ENCODE measurements around the gene DIRAS1. TPM values are rescaled to one million over a fixed set of nuclear protein-coding genes. Genes with fewer than 3 reads are reported as not detected.

DIRAS1 gene
- total and polyA plus RNA-seq, 2 donors (not counting 1 experiment from before 2014, with no cell fraction given), result 5.2 to 19.0 TPM

DNA sequence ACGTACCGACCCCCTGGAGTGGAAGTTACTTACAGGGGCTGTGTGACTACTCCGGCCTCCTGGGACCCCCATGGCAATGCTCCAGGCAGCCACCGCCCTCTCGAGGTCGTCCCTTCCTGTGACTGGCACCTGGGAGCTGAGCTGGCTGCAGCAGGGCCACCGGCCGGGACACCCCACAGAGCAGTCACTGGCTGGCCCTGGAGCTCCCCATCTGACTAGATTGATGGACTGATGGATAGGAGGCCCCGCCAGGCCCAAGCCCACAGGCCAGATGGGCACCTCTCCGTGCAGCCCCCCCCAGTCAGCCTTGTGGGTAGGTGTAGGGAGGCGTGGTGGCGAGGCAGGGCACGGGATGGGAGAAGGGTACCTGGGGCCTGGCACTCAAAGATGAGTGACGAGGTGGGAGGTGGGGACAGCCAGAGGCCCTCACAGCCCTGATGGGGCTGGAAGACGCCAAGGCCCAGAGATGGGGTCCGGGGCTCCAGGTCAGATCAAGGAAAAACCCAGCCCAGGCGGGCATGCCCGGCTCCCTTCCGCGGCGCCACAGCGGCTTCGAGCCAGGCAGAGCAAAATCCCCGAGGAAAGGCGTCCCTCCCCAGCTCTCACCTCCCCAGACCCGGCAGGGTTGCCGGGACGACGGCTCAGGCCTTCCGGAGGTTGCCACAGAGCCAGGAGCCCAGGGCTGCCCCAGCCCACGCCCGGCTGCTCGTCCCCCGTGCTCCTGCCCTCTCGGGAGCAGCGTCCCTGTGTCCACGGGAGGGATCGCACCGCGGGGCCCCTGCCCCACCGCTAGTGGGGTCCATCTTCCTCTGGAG is 10.2 kb upstream of the DIRAS1 start:
- H4K20me1 ChIP-seq (ENCODE audit: control insufficient read depth, extremely low read depth, insufficient read depth, low read length), result no peaks in the 10 kb centered on the region
- no peaks in the 10 kb centered on the region for H3K9me3 ChIP-seq (ENCODE audit: control insufficient read depth, insufficient read depth, low read depth, low read length)
- H2AFZ ChIP-seq (ENCODE audit: low read length), result no peak overlapping the region
- peaks cover 6% of the 10 kb centered on the region for H3K27me3 ChIP-seq (ENCODE audit: control insufficient read depth, insufficient read depth, low read length)
- TF ChIP-seq EZH2 (IDR thresholded peaks at IDR 0.05; ENCODE audit: low read length, missing control alignments), result no peak
- TF ChIP-seq, protein P1, sequence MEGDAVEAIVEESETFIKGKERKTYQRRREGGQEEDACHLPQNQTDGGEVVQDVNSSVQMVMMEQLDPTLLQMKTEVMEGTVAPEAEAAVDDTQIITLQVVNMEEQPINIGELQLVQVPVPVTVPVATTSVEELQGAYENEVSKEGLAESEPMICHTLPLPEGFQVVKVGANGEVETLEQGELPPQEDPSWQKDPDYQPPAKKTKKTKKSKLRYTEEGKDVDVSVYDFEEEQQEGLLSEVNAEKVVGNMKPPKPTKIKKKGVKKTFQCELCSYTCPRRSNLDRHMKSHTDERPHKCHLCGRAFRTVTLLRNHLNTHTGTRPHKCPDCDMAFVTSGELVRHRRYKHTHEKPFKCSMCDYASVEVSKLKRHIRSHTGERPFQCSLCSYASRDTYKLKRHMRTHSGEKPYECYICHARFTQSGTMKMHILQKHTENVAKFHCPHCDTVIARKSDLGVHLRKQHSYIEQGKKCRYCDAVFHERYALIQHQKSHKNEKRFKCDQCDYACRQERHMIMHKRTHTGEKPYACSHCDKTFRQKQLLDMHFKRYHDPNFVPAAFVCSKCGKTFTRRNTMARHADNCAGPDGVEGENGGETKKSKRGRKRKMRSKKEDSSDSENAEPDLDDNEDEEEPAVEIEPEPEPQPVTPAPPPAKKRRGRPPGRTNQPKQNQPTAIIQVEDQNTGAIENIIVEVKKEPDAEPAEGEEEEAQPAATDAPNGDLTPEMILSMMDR (conservative IDR thresholded peaks at IDR 0.05 in 1 of 2, IDR thresholded peaks at IDR 0.05 in 1 of 2; ENCODE audit: low read depth in 1 of 2, low read length in 2 of 2), result no peak
- no peak overlapping the region for H3K9ac ChIP-seq (ENCODE audit: insufficient read depth, low read length)
- no peak for DNase-seq (ENCODE audit: low read depth in 2 of 2)
- H3K4me3 ChIP-seq (replicated peaks in 1 of 4; ENCODE audit: control extremely low read depth in 1 of 4, insufficient read depth in 1 of 4, low read depth in 3 of 4, low read length in 4 of 4), result no peak overlapping the region
- no peak overlapping the region for H3K4me2 ChIP-seq (ENCODE audit: extremely low read depth, insufficient read depth, low read length)
- no peak overlapping the region for H3K27ac ChIP-seq (ENCODE audit: insufficient read depth, low read length)
- peaks cover 8% of the 10 kb centered on the region for H3K36me3 ChIP-seq (ENCODE audit: control insufficient read depth, insufficient read depth, low read length)
- H3K79me2 ChIP-seq (ENCODE audit: control insufficient read depth, insufficient read depth, low read length), result no peaks in the 10 kb centered on the region
- H3K4me1 ChIP-seq (ENCODE audit: control insufficient read depth, extremely low read depth, insufficient read depth, low read length), result no peaks in the 10 kb centered on the region

DNA sequence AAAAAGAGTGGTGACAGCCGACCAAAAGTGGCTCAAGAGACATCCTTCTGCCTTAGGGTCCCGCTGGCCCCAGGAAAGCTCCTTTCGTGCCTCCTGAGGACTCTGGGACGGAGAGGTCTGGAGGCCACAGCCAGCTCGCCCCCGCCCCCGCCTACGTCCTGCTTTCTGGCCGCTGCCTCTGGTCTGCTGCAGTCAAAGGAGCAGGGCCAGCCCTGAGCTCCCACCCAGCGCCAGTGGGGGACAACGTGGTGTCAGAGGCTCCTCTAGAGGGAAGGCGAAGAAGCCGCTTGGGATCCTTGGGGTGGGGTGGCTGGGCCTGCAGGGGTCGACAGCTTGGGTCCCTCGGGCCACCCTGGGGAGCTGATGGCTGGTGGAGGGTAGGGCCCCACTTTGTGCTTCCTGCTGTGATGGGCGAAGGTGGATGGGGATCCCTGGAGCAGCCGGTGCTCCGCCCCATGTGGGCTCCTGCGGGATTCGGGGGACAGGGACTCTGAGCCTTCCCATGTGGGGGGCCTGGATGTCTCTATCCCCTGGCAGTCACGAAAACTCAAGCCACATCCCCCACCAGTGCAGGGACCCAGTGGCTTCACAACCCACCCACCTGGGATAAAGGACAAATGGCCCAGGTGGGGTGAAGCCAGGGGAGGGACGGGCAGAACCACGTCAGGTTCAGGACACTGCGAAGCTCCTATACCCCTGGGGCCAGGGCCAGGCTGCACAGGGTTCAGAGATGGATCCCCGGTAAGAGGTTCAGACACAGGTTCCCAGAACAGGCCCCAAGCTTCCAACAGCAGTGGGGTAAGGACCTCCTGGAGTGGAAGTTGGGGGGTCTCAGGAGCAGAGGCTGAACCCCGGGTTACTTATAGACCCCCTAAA is 9.0 kb upstream of the DIRAS1 start:
- Histone ChIP-seq H3K4me3 (replicated peaks in 1 of 4; ENCODE audit: control extremely low read depth in 1 of 4, insufficient read depth in 1 of 4, low read depth in 3 of 4, low read length in 4 of 4) (no peak overlapping the region), H3K9me3 (ENCODE audit: control insufficient read depth, insufficient read depth, low read depth, low read length) (no peaks in the 10 kb centered on the region), H4K20me1 (ENCODE audit: control insufficient read depth, extremely low read depth, insufficient read depth, low read length) (no peaks in the 10 kb centered on the region), H3K27ac (ENCODE audit: insufficient read depth, low read length) (no peak overlapping the region), H3K4me2 (ENCODE audit: extremely low read depth, insufficient read depth, low read length) (no peak overlapping the region), H3K79me2 (ENCODE audit: control insufficient read depth, insufficient read depth, low read length) (no peaks in the 10 kb centered on the region), H3K4me1 (ENCODE audit: control insufficient read depth, extremely low read depth, insufficient read depth, low read length) (no peaks in the 10 kb centered on the region), H3K36me3 (ENCODE audit: control insufficient read depth, insufficient read depth, low read length) (peaks cover 6% of the 10 kb centered on the region), H2AFZ (ENCODE audit: low read length) (no peak overlapping the region), H3K27me3 (ENCODE audit: control insufficient read depth, insufficient read depth, low read length) (peaks cover 8% of the 10 kb centered on the region), H3K9ac (ENCODE audit: insufficient read depth, low read length) (no peak overlapping the region)
- TF ChIP-seq, protein P1 (conservative IDR thresholded peaks at IDR 0.05 in 1 of 2, IDR thresholded peaks at IDR 0.05 in 1 of 2; ENCODE audit: low read depth in 1 of 2, low read length in 2 of 2), result no peak
- TF ChIP-seq EZH2 (IDR thresholded peaks at IDR 0.05; ENCODE audit: low read length, missing control alignments), result no peak
- DNase-seq (ENCODE audit: low read depth in 2 of 2), result no peak

GRCh38 chr19:2728783-2729387 is 7.7 kb upstream of the DIRAS1 start:
- H3K36me3 ChIP-seq (ENCODE audit: control insufficient read depth, insufficient read depth, low read length), result no peaks in the 10 kb centered on the region
- H2AFZ ChIP-seq (ENCODE audit: low read length), result no peak overlapping the region
- H3K9me3 ChIP-seq (ENCODE audit: control insufficient read depth, insufficient read depth, low read depth, low read length), result no peaks in the 10 kb centered on the region
- no peak for TF ChIP-seq EZH2 (IDR thresholded peaks at IDR 0.05; ENCODE audit: low read length, missing control alignments)
- TF ChIP-seq, protein P1 (conservative IDR thresholded peaks at IDR 0.05 in 1 of 2, IDR thresholded peaks at IDR 0.05 in 1 of 2; ENCODE audit: low read depth in 1 of 2, low read length in 2 of 2), result no peak
- H3K4me2 ChIP-seq (ENCODE audit: extremely low read depth, insufficient read depth, low read length), result no peak overlapping the region
- no peaks in the 10 kb centered on the region for H4K20me1 ChIP-seq (ENCODE audit: control insufficient read depth, extremely low read depth, insufficient read depth, low read length)
- H3K27me3 ChIP-seq (ENCODE audit: control insufficient read depth, insufficient read depth, low read length), result peaks cover 8% of the 10 kb centered on the region
- no peaks in the 10 kb centered on the region for H3K79me2 ChIP-seq (ENCODE audit: control insufficient read depth, insufficient read depth, low read length)
- no peak overlapping the region for H3K4me3 ChIP-seq (replicated peaks in 1 of 4; ENCODE audit: control extremely low read depth in 1 of 4, insufficient read depth in 1 of 4, low read depth in 3 of 4, low read length in 4 of 4)
- no peak overlapping the region for H3K9ac ChIP-seq (ENCODE audit: insufficient read depth, low read length)
- no peak overlapping the region for H3K27ac ChIP-seq (ENCODE audit: insufficient read depth, low read length)
- no peak for DNase-seq (ENCODE audit: low read depth in 2 of 2)
- no peaks in the 10 kb centered on the region for H3K4me1 ChIP-seq (ENCODE audit: control insufficient read depth, extremely low read depth, insufficient read depth, low read length)

Measured in fibroblast of lung (primary cell).